GM19463 (cell line): ENCODE results near the gene PKNOX2.

ENCODE experiments used
- ATAC-seq: cut with Tn5 transposase; IDR thresholded peaks from one replicate; pipeline ENCODE4 v1.9.1; 2021; ENCODE audit warnings: mild to moderate bottlenecking, moderate library complexity; ENCODE audit not compliant: unreplicated experiment

Gene PKNOX2

GRCh38 chr11:125350206-125351032, 185.9 kb downstream of the PKNOX2 start:
- no peak for ATAC-seq

GRCh38 chr11:125351033-125351867, 186.7 kb downstream of the PKNOX2 start:
- no peak for ATAC-seq

GRCh38 chr11:125351868-125352250, 187.3 kb downstream of the PKNOX2 start:
- no peak for ATAC-seq

- no peak for ATAC-seq
Measured at GRCh38 chr11:125356797-125357196, 192.2 kb downstream of the PKNOX2 start.

- ATAC-seq: peak; percentile 44
Measured at GRCh38 chr11:125357551-125357950, 193.0 kb downstream of the PKNOX2 start.

GRCh38 chr11:125358254-125358840, 193.8 kb downstream of the PKNOX2 start:
- ATAC-seq: no peak

- no peak for ATAC-seq
Measured at GRCh38 chr11:125359130-125359529, 194.6 kb downstream of the PKNOX2 start.

- no peak for ATAC-seq
Measured at GRCh38 chr11:125360066-125360465, 195.5 kb downstream of the PKNOX2 start.

GRCh38 chr11:125364121-125364826, 199.7 kb downstream of the PKNOX2 start:
- no peak for ATAC-seq

GRCh38 chr11:125365196-125365931, 200.8 kb downstream of the PKNOX2 start:
- ATAC-seq: no peak

- no peak for ATAC-seq
Measured at GRCh38 chr11:125367710-125368109, 203.2 kb downstream of the PKNOX2 start.

- no peak for ATAC-seq
Measured at GRCh38 chr11:125368757-125369156, 204.2 kb downstream of the PKNOX2 start.

GRCh38 chr11:125369808-125370207, 205.3 kb downstream of the PKNOX2 start:
- no peak for ATAC-seq

GRCh38 chr11:125370561-125371389, 206.2 kb downstream of the PKNOX2 start:
- no peak for ATAC-seq

- no peak for ATAC-seq
Measured at GRCh38 chr11:125371431-125371935, 206.9 kb downstream of the PKNOX2 start.

GRCh38 chr11:125372088-125372487, 207.5 kb downstream of the PKNOX2 start:
- ATAC-seq: no peak

- ATAC-seq: no peak
Measured at GRCh38 chr11:125372911-125373310, 208.4 kb downstream of the PKNOX2 start.

GRCh38 chr11:125373426-125374391, 209.2 kb downstream of the PKNOX2 start:
- ATAC-seq: no peak
